Measurements from ENCODE around the gene CDH4. TPM values are rescaled to one million over a fixed set of nuclear protein-coding genes. Genes with fewer than 3 reads are reported as not detected.

CDH4 gene
- total and polyA plus RNA-seq, 3 experiments from 2014 or later, result 0.22 TPM; not detected in 2

GRCh38 chr20:61321481-61321880, 69.4 kb downstream of the CDH4 start:
- no peaks in the 10 kb centered on the region for H3K27me3 Mint-ChIP-seq
- POLR2A ChIA-PET, result no interaction called here
- H3K27ac ChIP-seq (ENCODE audit: low read depth, low read length), result no peak overlapping the region
- no peak overlapping the region for H3K4me3 Mint-ChIP-seq
- no peaks in the 10 kb centered on the region for H3K9me3 ChIP-seq (ENCODE audit: low read length)
- no peaks in the 10 kb centered on the region for H3K4me1 Mint-ChIP-seq
- DNase-seq, result no peak
- H3K27ac Mint-ChIP-seq, result no peak overlapping the region
- H3K36me3 ChIP-seq (ENCODE audit: insufficient read depth, low read length), result no peaks in the 10 kb centered on the region
- H3K4me1 ChIP-seq (ENCODE audit: insufficient read depth, low read length), result no peaks in the 10 kb centered on the region
- no peaks in the 10 kb centered on the region for H3K9me3 Mint-ChIP-seq
- CTCF ChIA-PET, result no interaction called here
- H3K36me3 Mint-ChIP-seq, result no peaks in the 10 kb centered on the region
- H3K27me3 ChIP-seq (ENCODE audit: insufficient read depth, low read length, poor library complexity, severe bottlenecking), result no peaks in the 10 kb centered on the region
- no peak overlapping the region for H3K4me3 ChIP-seq (ENCODE audit: low read length)

- Mint-ChIP-seq H3K27ac (no peak overlapping the region), H3K9me3 (no peaks in the 10 kb centered on the region), H3K4me3 (no peak overlapping the region), H3K4me1 (no peaks in the 10 kb centered on the region), H3K27me3 (no peaks in the 10 kb centered on the region), H3K36me3 (no peaks in the 10 kb centered on the region)
- Histone ChIP-seq H3K9me3 (ENCODE audit: low read length) (no peaks in the 10 kb centered on the region), H3K27ac (ENCODE audit: low read depth, low read length) (no peak overlapping the region), H3K36me3 (ENCODE audit: insufficient read depth, low read length) (no peaks in the 10 kb centered on the region), H3K4me3 (ENCODE audit: low read length) (no peak overlapping the region), H3K27me3 (ENCODE audit: insufficient read depth, low read length, poor library complexity, severe bottlenecking) (no peaks in the 10 kb centered on the region), H3K4me1 (ENCODE audit: insufficient read depth, low read length) (no peaks in the 10 kb centered on the region)
- POLR2A ChIA-PET, result no interaction called here
- CTCF ChIA-PET, result no interaction called here
- DNase-seq, result no peak
These were observed 70.2 kb downstream of the CDH4 start for GRCh38 chr20:61322151-61322865.

- CTCF ChIA-PET, result no interaction called here
- POLR2A ChIA-PET, result no interaction called here
- Histone ChIP-seq H3K9me3 (ENCODE audit: low read length) (no peaks in the 10 kb centered on the region), H3K36me3 (ENCODE audit: insufficient read depth, low read length) (no peaks in the 10 kb centered on the region), H3K27ac (ENCODE audit: low read depth, low read length) (no peak overlapping the region), H3K27me3 (ENCODE audit: insufficient read depth, low read length, poor library complexity, severe bottlenecking) (no peaks in the 10 kb centered on the region), H3K4me3 (ENCODE audit: low read length) (no peak overlapping the region), H3K4me1 (ENCODE audit: insufficient read depth, low read length) (no peaks in the 10 kb centered on the region)
- DNase-seq, result no peak
- no peak overlapping the region for H3K27ac Mint-ChIP-seq
- H3K36me3 Mint-ChIP-seq, result no peaks in the 10 kb centered on the region
- no peak overlapping the region for H3K4me3 Mint-ChIP-seq
- no peaks in the 10 kb centered on the region for H3K4me1 Mint-ChIP-seq
- peaks cover 0 to 4% (median 0%) of the 10 kb centered on the region in 5 donors for H3K9me3 Mint-ChIP-seq
- H3K27me3 Mint-ChIP-seq, result no peaks in the 10 kb centered on the region
These were observed 72.8 kb downstream of the CDH4 start for GRCh38 chr20:61324906-61325305.

GRCh38 chr20:61325718-61326117, 73.7 kb downstream of the CDH4 start:
- no peaks in the 10 kb centered on the region for H3K4me1 ChIP-seq (ENCODE audit: insufficient read depth, low read length)
- H3K27ac ChIP-seq (ENCODE audit: low read depth, low read length), result no peak overlapping the region
- Mint-ChIP-seq H3K9me3 (peaks cover 0 to 4% (median 0%) of the 10 kb centered on the region in 5 donors), H3K36me3 (no peaks in the 10 kb centered on the region), H3K4me1 (no peaks in the 10 kb centered on the region), H3K4me3 (no peak overlapping the region), H3K27me3 (no peaks in the 10 kb centered on the region), H3K27ac (no peak overlapping the region)
- CTCF ChIA-PET, result no interaction called here
- no peak overlapping the region for H3K4me3 ChIP-seq (ENCODE audit: low read length)
- no peaks in the 10 kb centered on the region for H3K36me3 ChIP-seq (ENCODE audit: insufficient read depth, low read length)
- POLR2A ChIA-PET, result no interaction called here
- no peaks in the 10 kb centered on the region for H3K27me3 ChIP-seq (ENCODE audit: insufficient read depth, low read length, poor library complexity, severe bottlenecking)
- no peaks in the 10 kb centered on the region for H3K9me3 ChIP-seq (ENCODE audit: low read length)
- DNase-seq, result no peak

- DNase-seq, result peak in 2 of 5 donors; percentile 13 to 52
- Mint-ChIP-seq H3K9me3 (peaks cover 0 to 7% (median 0%) of the 10 kb centered on the region in 5 donors), H3K27me3 (no peaks in the 10 kb centered on the region), H3K4me1 (no peaks in the 10 kb centered on the region), H3K36me3 (no peaks in the 10 kb centered on the region), H3K27ac (no peak overlapping the region), H3K4me3 (no peak overlapping the region)
- Histone ChIP-seq H3K36me3 (ENCODE audit: insufficient read depth, low read length) (no peaks in the 10 kb centered on the region), H3K9me3 (ENCODE audit: low read length) (no peaks in the 10 kb centered on the region), H3K27me3 (ENCODE audit: insufficient read depth, low read length, poor library complexity, severe bottlenecking) (no peaks in the 10 kb centered on the region), H3K4me1 (ENCODE audit: insufficient read depth, low read length) (no peaks in the 10 kb centered on the region), H3K4me3 (ENCODE audit: low read length) (no peak overlapping the region), H3K27ac (ENCODE audit: low read depth, low read length) (no peak overlapping the region)
- CTCF ChIA-PET, result no interaction called here
- POLR2A ChIA-PET, result no interaction called here
These were observed 77.0 kb downstream of the CDH4 start for GRCh38 chr20:61328911-61329558.

GRCh38 chr20:61330441-61330840, 78.4 kb downstream of the CDH4 start:
- no peak overlapping the region for H3K27ac Mint-ChIP-seq
- CTCF ChIA-PET, result no interaction called here

GRCh38 chr20:61331543-61331942, 79.5 kb downstream of the CDH4 start:
- Mint-ChIP-seq H3K4me3 (no peak overlapping the region), H3K27ac (no peak overlapping the region), H3K36me3 (no peaks in the 10 kb centered on the region), H3K4me1 (no peaks in the 10 kb centered on the region), H3K27me3 (no peaks in the 10 kb centered on the region), H3K9me3 (peaks cover 0 to 11% (median 0%) of the 10 kb centered on the region in 5 donors)
- Histone ChIP-seq H3K27ac (ENCODE audit: low read depth, low read length) (no peak overlapping the region), H3K9me3 (ENCODE audit: low read length) (no peaks in the 10 kb centered on the region), H3K27me3 (ENCODE audit: insufficient read depth, low read length, poor library complexity, severe bottlenecking) (no peaks in the 10 kb centered on the region), H3K4me3 (ENCODE audit: low read length) (no peak overlapping the region), H3K36me3 (ENCODE audit: insufficient read depth, low read length) (no peaks in the 10 kb centered on the region), H3K4me1 (ENCODE audit: insufficient read depth, low read length) (no peaks in the 10 kb centered on the region)
- POLR2A ChIA-PET, result no interaction called here
- DNase-seq, result no peak
- CTCF ChIA-PET, result no interaction called here

More at GRCh38 chr20:61330441-61330840, 78.4 kb downstream of the CDH4 start:
- no peaks in the 10 kb centered on the region for H3K27me3 Mint-ChIP-seq
- POLR2A ChIA-PET, result no interaction called here
- Histone ChIP-seq H3K36me3 (ENCODE audit: insufficient read depth, low read length) (no peaks in the 10 kb centered on the region), H3K9me3 (ENCODE audit: low read length) (no peaks in the 10 kb centered on the region), H3K27me3 (ENCODE audit: insufficient read depth, low read length, poor library complexity, severe bottlenecking) (no peaks in the 10 kb centered on the region), H3K4me1 (ENCODE audit: insufficient read depth, low read length) (no peaks in the 10 kb centered on the region), H3K27ac (ENCODE audit: low read depth, low read length) (no peak overlapping the region), H3K4me3 (ENCODE audit: low read length) (no peak overlapping the region)
- H3K4me1 Mint-ChIP-seq, result no peaks in the 10 kb centered on the region
- DNase-seq, result no peak
- H3K9me3 Mint-ChIP-seq, result peaks cover 0 to 11% (median 0%) of the 10 kb centered on the region in 5 donors
- no peaks in the 10 kb centered on the region for H3K36me3 Mint-ChIP-seq
- H3K4me3 Mint-ChIP-seq, result no peak overlapping the region

GRCh38 chr20:61332016-61332975, 80.2 kb downstream of the CDH4 start:
- CTCF ChIA-PET, result no interaction called here
- Mint-ChIP-seq H3K4me3 (no peak overlapping the region), H3K36me3 (no peaks in the 10 kb centered on the region), H3K4me1 (no peaks in the 10 kb centered on the region), H3K9me3 (peaks cover 0 to 13% (median 0%) of the 10 kb centered on the region in 5 donors), H3K27ac (no peak overlapping the region), H3K27me3 (no peaks in the 10 kb centered on the region)
- no peaks in the 10 kb centered on the region for H3K27me3 ChIP-seq (ENCODE audit: insufficient read depth, low read length, poor library complexity, severe bottlenecking)
- DNase-seq, result no peak
- no peak overlapping the region for H3K27ac ChIP-seq (ENCODE audit: low read depth, low read length)
- no peak overlapping the region for H3K4me3 ChIP-seq (ENCODE audit: low read length)
- POLR2A ChIA-PET, result no interaction called here
- no peaks in the 10 kb centered on the region for H3K9me3 ChIP-seq (ENCODE audit: low read length)
- H3K36me3 ChIP-seq (ENCODE audit: insufficient read depth, low read length), result no peaks in the 10 kb centered on the region
- no peaks in the 10 kb centered on the region for H3K4me1 ChIP-seq (ENCODE audit: insufficient read depth, low read length)
